Iris pigment epithelial cell (primary cell): ENCODE data around the gene TRIOBP.

Source experiments
- DNase-seq: peaks from one replicate; pipeline ENCODE4 v3.0.0-alpha.2; 2011; ENCODE audit warnings: low read depth

Gene TRIOBP

DNA sequence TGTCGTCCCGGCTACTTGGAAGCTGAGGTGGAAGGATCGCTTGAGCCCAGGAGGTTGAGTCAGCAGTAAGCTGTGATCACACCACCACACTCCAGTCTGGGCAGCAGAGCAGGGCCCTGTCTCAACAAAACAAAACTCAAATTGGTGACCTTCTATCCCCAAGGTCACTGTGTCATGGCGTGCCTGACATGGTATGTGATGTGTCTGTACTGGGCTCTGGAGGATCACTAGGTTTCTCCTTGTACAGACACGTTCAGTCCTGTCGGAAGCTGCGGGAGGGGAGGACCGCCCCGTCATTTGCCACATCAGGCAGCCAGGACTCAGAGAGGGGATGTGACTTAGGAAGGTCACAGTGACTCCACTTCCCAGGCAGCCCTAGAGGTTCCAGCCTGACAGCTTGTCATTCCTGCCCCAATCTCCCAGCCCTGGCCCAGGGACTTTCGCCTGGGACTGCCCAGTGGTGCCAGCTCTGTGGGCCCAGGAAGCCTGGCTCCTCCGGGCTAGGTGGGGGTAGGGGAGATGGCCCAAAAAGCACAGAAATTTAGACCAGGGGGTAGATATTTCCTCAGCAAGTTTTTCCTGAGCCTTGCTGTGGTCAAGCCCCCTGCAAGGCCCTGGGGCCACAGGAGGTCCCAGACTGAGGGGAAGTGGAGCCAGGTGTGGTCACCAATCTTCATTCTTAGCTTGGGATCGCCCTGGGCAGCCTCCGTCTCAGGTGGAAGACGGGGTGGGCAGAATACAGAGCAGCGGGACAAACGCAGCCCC is 53.2 kb downstream of the TRIOBP start:
- peak; percentile 81 for DNase-seq

- no peak for DNase-seq
Measured at GRCh38 chr22:37750596-37751162, 53.8 kb downstream of the TRIOBP start.

GRCh38 chr22:37751449-37752188 is 54.8 kb downstream of the TRIOBP start:
- DNase-seq = no peak

- DNase-seq = peak; percentile 90
Measured at GRCh38 chr22:37752189-37753087, 55.6 kb downstream of the TRIOBP start.

DNA sequence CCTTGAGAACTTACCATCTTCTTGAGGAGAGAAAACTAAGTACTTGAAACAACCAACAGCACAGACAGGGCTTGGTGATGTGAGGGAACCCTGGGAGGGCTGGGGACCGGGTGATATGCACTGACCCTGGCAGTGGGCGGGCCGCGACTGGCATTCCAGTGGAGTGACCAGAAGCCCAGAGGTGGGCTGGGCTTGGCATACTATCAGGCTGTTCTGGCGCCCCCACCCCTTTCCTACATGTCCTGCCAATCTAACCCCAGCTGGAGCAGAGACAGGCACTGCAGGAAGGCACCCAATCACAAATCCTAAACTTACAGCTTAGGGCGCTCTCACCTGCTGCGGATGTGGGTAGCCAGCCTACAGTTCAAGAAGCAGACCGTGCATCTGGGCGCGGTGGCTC is 56.9 kb downstream of the TRIOBP start:
- no peak for DNase-seq

DNA sequence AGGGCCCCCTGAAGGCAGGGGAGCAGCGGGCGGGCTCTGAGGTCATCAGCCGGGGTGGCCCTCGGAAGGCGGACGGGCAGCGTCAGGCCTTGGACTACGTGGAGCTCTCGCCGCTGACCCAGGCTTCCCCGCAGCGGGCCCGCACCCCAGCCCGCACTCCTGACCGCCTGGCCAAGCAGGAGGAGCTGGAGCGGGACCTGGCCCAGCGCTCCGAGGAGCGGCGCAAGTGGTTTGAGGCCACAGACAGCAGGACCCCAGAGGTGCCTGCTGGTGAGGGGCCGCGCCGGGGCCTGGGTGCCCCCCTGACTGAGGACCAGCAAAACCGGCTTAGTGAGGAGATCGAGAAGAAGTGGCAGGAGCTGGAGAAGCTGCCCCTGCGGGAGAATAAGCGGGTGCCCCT is 60.8 kb downstream of the TRIOBP start:
- DNase-seq = no peak

- DNase-seq = no peak
Measured at GRCh38 chr22:37758694-37759093, 61.8 kb downstream of the TRIOBP start.

DNA sequence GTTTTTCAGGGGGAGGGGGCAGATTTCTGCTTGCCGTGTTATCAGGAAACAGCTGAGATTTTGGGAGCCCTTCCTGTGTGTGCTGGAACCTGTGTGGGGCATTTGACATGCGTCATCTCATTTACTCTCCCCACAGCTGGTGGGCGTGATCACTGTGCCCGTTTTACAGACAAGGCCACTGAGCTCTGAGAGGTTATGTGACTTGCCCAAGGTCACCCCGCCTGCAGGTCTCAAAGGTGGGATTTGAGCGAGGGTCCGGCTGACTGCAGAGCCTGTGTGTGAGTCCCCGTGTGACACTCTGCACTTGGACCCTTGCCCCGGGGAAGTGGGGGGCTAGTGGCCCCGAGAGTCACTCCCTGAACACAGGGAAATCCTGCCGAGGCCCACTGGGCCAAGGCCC is 62.4 kb downstream of the TRIOBP start:
- DNase-seq = no peak

- no peak for DNase-seq
Measured at GRCh38 chr22:37760152-37760551, 63.3 kb downstream of the TRIOBP start.

DNA sequence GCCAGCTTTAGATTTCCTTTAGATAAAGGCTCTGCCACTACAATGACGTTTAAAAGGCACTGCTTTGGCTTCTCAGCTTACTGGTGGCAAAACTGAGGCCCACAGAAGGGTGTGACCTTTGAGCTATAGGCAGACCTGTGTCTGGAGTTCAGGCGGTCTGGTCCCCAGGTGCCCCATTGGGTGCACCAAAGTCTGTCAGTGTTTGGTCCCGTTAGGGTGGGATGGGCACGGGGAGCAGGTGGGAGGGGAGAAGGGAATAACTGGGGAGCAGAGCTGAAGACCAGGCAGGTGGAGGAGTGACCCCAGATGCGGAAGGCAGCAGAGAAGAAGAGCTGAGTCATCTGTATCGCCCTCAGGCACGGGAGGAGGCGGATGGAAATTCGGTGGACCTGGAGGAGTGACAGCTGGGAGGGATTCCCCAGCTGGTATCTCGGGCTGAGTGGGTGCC is 65.6 kb downstream of the TRIOBP start:
- no peak for DNase-seq

DNA sequence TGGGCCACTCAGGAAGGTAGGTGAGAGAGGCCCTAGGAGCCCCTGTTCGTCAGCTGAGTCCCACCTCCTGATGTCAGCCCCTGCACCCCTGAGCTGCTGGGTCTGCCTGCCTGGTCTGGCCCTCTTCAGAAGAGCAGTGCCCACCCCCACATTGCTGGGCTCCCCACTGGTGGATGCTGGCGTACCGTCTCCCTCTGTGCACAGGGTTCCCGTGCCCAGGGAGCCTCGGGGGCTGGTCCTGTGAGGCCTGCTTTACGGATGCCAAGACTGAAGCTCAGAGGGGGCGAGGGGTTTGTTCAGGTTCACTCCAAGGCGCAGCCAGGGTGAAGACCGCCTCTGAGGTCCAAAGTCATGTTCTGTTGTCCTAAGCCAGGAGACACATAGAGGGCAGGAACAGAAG is 66.2 kb downstream of the TRIOBP start:
- DNase-seq = no peak

DNA sequence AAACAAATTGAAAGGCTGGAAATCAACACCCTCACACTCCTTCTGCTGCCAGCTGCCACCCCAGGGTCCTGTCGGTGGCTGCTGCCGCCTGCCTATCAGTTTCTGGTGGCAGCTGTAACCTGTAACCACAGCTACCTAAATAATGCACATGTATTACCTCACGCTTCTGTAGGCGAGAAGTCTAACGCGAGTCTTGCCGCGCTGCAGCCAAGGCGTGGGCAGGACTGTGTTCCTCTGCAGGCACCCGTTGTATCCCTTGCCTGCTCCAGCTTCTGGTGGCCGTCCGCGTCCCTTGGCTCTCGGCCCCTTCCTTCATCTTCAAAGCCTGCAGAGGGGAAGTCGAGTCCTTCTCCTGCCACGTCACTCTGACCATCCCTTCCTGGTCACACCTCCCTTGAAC is 66.8 kb downstream of the TRIOBP start:
- no peak for DNase-seq

GRCh38 chr22:37764622-37765021 is 67.8 kb downstream of the TRIOBP start:
- DNase-seq = no peak

GRCh38 chr22:37765498-37765897 is 68.7 kb downstream of the TRIOBP start:
- no peak for DNase-seq

DNA sequence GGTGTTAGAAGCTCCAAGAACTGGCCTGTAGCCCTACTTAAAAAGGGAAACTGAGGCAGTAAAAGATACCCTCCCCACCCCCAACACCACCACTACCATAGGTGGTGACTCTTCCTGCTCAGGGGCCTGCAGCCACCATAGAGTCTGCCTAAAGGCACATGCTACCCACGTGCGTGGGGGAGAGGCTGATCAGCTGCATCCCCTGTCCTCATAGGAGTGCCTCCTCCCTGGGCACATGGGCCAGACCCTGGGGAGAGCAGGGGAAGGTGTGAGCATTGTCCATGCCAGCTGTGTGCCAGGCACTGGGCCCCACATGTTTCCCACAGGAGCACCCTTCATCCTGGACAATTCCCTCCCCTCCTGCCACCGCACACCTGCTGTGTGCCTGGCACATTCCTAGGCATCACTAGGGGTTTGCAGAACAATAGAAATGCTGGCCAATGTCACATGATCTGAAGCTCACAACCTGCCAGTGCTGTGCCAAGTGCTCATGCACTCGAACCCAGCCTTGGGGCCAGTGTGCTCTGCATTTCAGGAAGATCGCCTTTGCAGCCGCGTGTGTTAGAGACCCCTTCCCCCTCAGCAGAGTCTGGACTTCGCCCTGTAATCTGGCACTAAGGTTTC is 69.2 kb downstream of the TRIOBP start:
- no peak for DNase-seq

- DNase-seq = no peak
Measured at GRCh38 chr22:37768273-37768672, 71.4 kb downstream of the TRIOBP start.

DNA sequence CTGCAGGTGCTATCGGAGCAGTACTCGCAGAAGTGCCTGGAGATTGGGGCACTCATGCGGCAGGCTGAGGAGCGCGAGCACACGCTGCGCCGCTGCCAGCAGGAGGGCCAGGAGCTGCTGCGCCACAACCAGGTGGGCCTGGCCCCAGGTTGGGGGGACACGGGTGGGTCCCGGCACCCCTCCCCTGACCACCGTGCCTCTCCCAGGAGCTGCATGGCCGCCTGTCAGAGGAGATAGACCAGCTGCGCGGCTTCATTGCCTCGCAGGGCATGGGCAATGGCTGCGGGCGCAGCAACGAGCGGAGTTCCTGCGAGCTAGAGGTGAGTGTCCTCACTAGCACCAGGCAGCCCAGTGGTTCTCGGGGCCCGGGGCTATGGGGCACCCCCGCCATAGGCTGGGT is 72.2 kb downstream of the TRIOBP start:
- no peak for DNase-seq

DNA sequence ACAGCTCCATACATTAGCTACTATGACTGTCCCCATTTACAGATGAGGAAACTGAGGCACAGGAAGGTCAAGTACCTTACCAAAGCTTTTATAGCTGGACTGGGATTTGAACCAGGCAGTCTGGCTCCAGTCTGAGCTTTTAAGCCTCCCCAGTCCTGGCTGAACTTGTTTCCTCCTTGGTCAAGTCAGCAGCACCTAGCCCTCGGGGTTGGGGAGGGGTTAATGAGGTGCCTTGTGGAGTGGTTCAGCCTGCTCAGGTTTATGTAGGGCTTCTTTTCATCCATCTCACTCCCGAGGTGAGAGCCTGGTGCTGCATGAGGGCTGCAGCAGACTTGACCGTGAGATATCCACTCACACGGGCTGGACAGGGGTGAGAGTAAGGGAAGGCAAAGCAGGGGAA is 74.2 kb downstream of the TRIOBP start:
- no peak for DNase-seq

- no peak for DNase-seq
Measured at GRCh38 chr22:37771702-37772427, 75.0 kb downstream of the TRIOBP start.

- no peak for DNase-seq
Measured at GRCh38 chr22:37774728-37775127, 77.9 kb downstream of the TRIOBP start.
